LNCaP clone FGC (cell line): Measurements from ENCODE around the gene SEC24B.
"Not testable (repeated sequence)": the region's sequence is repeated elsewhere in the genome, so short reads cannot be mapped to it uniquely, and the experiment has no call there.

Experiments
- DNase-seq: peaks from one replicate; pipeline ENCODE4 v3.0.0-alpha.2; 2011; ENCODE audit warnings: low read depth
- H3K4me3 ChIP-seq: 2 replicates; pipeline ENCODE4 v1.5.1; 2011; ENCODE audit warnings: mild to moderate bottlenecking, low read depth, low read length, control low read depth
- TF ChIP-seq, protein P1 (sequence below): IDR thresholded peaks from 2 replicates; pipeline ENCODE4 v1.5.1; 2012; ENCODE audit warnings: mild to moderate bottlenecking; ENCODE audit not compliant: control insufficient read depth, insufficient read depth; ENCODE audit errors: extremely low read depth

Gene SEC24B

DNA sequence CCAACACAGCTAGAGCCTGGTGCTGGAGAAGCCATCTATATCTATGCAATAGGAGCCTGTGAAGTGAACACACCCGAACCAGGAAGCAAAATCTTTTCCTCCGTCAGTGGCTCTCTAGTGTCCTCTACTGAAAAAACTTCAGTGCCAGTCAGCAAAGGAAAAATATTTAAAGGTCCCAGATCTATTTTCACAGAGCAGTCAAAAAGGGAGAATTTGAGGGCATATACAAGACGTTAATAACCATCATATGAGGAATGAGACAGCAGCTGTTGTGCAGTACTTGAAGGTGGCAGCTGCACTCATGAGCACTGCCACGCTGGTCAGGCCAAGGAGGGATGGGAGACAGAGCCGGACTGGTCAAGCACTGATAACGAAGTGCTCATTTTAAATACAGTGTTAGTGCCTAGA, 140.8 kb downstream of the SEC24B start:
- no peak overlapping the region for H3K4me3 ChIP-seq
- TF ChIP-seq, protein P1, sequence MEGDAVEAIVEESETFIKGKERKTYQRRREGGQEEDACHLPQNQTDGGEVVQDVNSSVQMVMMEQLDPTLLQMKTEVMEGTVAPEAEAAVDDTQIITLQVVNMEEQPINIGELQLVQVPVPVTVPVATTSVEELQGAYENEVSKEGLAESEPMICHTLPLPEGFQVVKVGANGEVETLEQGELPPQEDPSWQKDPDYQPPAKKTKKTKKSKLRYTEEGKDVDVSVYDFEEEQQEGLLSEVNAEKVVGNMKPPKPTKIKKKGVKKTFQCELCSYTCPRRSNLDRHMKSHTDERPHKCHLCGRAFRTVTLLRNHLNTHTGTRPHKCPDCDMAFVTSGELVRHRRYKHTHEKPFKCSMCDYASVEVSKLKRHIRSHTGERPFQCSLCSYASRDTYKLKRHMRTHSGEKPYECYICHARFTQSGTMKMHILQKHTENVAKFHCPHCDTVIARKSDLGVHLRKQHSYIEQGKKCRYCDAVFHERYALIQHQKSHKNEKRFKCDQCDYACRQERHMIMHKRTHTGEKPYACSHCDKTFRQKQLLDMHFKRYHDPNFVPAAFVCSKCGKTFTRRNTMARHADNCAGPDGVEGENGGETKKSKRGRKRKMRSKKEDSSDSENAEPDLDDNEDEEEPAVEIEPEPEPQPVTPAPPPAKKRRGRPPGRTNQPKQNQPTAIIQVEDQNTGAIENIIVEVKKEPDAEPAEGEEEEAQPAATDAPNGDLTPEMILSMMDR, result peak; percentile 60
- peak; percentile 31 for DNase-seq

DNA sequence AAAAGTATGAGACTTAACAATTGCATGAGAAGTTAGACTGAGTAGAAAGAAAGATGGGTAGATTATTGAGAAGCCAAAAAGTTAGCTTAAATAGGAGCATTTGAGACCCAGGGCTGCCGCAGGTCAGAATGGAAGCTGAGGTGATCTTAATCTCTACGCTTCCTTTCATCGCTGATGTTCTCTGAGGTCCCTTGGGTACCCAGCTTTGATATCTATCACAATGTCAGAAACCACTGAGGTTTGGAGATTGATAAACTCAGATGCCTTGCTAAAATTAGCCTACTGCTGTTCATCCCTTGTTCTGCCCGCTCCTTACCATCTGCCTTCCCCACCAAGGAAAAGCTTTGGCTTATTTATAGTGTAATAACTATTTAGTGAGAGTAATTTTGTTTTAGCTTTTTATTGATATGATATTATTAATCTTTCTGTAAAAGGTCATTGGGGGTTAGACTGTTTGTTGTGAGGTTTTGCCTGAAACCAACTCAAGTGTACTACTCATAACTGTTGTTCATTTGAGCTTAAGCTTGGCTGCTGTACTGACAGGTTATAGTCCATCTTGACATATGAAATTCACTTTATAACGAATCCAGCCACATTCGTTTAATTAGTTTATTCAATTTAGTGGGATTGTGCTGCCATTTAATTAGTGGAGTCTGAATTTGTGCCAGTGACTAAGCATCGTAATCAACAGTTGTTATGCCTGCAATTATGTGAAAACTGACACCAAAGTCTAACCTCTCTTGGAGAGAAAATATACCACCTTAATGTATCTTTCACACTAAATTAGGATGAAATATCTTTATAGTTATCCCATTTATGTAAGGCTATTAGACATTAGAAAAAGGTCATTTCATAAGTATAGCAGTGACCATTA, 141.6 kb downstream of the SEC24B start:
- TF ChIP-seq, protein P1, result no peak
- no peak overlapping the region for H3K4me3 ChIP-seq
- DNase-seq, result no peak

DNA sequence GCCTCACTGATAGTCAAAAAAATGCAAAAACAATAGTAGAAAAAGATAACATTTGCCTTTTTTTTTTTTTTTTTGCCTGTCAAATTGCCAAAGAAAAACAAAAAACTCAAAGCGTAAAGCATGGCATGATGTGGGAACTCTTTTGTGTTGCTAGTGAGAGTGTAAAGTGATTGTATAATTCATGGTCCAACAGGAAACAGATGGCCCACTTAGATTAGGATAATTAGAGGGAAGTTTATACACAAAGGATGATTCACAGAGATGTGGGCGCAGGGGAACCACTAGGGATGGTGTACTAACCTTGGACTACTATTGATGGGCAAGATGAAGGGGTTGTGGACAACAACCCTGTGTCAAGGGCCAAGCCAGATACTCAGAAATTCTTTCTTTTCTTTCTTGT, 142.8 kb downstream of the SEC24B start:
- H3K4me3 ChIP-seq, result no peak overlapping the region
- TF ChIP-seq, protein P1, result no peak
- no peak for DNase-seq

DNA sequence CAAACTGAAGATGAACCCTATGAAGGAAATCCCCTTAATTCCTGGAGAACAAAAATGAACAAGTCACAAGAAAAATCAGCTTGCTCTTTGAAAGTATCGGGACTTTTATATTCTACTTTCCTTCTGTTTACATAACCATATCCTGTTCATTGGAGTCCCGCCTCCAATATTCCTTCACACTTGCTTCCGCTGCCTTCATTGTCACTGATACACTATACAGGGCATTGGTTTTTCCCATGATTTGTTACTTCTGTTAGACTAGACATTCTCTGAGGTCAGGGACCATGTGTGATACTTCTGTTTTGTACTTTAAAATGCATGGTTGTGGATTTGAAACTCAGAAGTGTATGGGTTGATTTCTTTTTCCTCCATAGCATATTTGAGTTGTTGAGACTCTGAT, 145.2 kb downstream of the SEC24B start:
- TF ChIP-seq, protein P1, result no peak
- no peak overlapping the region for H3K4me3 ChIP-seq
- DNase-seq, result no peak

DNA sequence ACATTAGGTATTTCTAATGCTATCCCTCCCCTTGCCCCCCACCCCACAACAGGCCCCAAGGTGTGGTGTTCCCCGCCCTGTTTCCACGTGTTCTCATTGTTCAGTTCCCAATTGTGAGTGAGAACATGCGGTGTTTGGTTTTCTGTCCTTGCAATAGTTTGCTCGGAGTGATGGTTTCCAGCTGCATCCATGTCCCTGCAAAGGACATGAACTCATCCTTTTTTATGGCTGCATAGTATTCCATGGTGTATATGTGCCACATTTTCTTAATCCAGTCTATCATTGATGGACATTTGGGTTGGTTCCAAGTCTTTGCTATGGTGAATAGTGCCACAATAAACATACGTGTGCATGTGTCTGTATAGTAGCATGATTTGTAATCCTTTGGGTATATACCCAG, 146.4 kb downstream of the SEC24B start:
- H3K4me3 ChIP-seq, DNase-seq: not testable (repeated sequence)

DNA sequence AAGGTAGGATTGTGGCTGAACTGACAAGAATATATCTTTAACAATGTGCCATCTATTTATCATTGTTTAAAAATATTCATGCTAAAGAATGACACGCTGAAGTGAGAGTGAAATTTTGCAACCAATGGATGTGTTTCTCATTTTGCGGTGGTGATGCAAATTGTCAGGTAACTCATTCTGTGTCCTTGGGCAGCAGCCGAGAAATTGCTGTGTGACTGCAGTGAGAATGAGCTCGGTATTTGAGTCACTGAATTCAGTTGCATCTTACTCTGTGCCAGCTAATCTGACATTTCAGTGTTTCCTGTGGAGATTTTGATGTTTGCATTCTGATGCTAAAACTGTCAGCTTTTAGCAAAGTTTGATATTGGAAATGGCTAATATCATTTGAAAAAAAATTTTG, 154.6 kb downstream of the SEC24B start:
- TF ChIP-seq, protein P1, result no peak
- DNase-seq, result no peak
- no peak overlapping the region for H3K4me3 ChIP-seq

DNA sequence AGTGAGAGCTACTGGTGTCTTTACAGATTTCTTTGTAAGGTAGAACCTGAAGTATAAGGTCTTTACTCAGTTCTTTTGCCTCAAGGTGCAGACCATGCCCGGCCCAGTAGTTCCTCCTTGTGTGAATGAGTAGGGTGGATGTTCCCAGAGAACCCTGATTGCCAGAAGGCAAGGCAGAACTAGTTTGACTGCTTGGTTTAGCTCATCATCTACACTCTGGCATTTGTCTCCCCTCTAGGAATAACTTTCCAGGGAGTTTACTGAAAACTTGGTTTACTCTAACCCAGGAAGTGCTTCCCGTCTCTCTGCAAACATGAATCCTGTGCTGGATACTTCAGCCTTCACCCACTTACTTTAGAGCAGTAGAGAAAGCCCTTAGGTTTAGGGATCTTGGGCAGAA, 155.5 kb downstream of the SEC24B start:
- H3K4me3 ChIP-seq, result no peak overlapping the region
- DNase-seq, result no peak
- TF ChIP-seq, protein P1, result no peak
